ENCODE results near the gene RPL9.
A peak's percentile ranks its signal among the peaks of the same experiment; 100 is the strongest.
"Not testable (repeated sequence)": the region's sequence is repeated elsewhere in the genome, so short reads cannot be mapped to it uniquely, and the experiment has no call there.

RPL9 gene

GRCh38 chr4:39466747-39467146 lies 8.0 kb upstream of the RPL9 start:
- no peak for DNase-seq (ENCODE audit: low read depth in 1 of 2, low spot score in 1 of 2)
- H3K4me3 ChIP-seq (replicated peaks; ENCODE audit: insufficient read depth, low read length) = no peak overlapping the region
- H3K27ac ChIP-seq (replicated peaks) = no peak overlapping the region
- H3K27me3 ChIP-seq (ENCODE audit: insufficient read depth, poor library complexity, severe bottlenecking) = no peaks in the 10 kb centered on the region
- TF ChIP-seq GABPA (IDR thresholded peaks at IDR 0.05; ENCODE audit: low read depth) = no peak
- no peak for TF ChIP-seq CTCF (IDR thresholded peaks at IDR 0.05; ENCODE audit: insufficient read depth, low read length)
- TF ChIP-seq POLR2AphosphoS5 (IDR thresholded peaks at IDR 0.05; ENCODE audit: low read depth) = no peak
- TF ChIP-seq SPI1 (IDR thresholded peaks at IDR 0.05; ENCODE audit: borderline replicate concordance, low read depth) = no peak
- no peak for TF ChIP-seq REST (IDR thresholded peaks at IDR 0.05; ENCODE audit: insufficient replicate concordance, low read depth)

- TF ChIP-seq POLR2AphosphoS5 (IDR thresholded peaks at IDR 0.05; ENCODE audit: low read depth) (peak; percentile 39; the same call in 1 of the 2 replicates), CTCF (IDR thresholded peaks at IDR 0.05; ENCODE audit: insufficient read depth, low read length) (peak; percentile 4), SPI1 (IDR thresholded peaks at IDR 0.05; ENCODE audit: borderline replicate concordance, low read depth) (no peak), REST (IDR thresholded peaks at IDR 0.05; ENCODE audit: insufficient replicate concordance, low read depth) (no peak)
- DNase-seq (ENCODE audit: low read depth in 1 of 2, low spot score in 1 of 2) = peak in 1 of 2 experiments; percentile 62
- Histone ChIP-seq H3K27ac (replicated peaks) (peak overlapping the region; percentile 36; the same call in 1 of the 2 replicates), H3K4me3 (replicated peaks; ENCODE audit: insufficient read depth, low read length) (no peak overlapping the region), H3K27me3 (ENCODE audit: insufficient read depth, poor library complexity, severe bottlenecking) (no peaks in the 10 kb centered on the region)
These were observed 6.3 kb upstream of the RPL9 start for GRCh38 chr4:39464886-39465501.

- H3K27ac ChIP-seq (replicated peaks) = peak overlapping the region; percentile 88
- not testable (repeated sequence) for H3K27me3 ChIP-seq (ENCODE audit: insufficient read depth, poor library complexity, severe bottlenecking); DNase-seq (ENCODE audit: low read depth in 1 of 2, low spot score in 1 of 2)
- peak overlapping the region; percentile 68 for H3K4me3 ChIP-seq (replicated peaks; ENCODE audit: insufficient read depth, low read length)
These were observed 589 bp downstream of the RPL9 start for GRCh38 chr4:39458161-39458504.

- Histone ChIP-seq H3K27me3 (ENCODE audit: insufficient read depth, poor library complexity, severe bottlenecking) (no peaks in the 10 kb centered on the region), H3K4me3 (replicated peaks; ENCODE audit: insufficient read depth, low read length) (peak overlapping the region; percentile 68), H3K27ac (replicated peaks) (peak overlapping the region; percentile 88)
- TF ChIP-seq POLR2AphosphoS5 (IDR thresholded peaks at IDR 0.05; ENCODE audit: low read depth) (no peak), SPI1 (IDR thresholded peaks at IDR 0.05; ENCODE audit: borderline replicate concordance, low read depth) (peak; percentile 67; the same call in 1 of the 2 replicates)
- no peak for DNase-seq (ENCODE audit: low read depth in 1 of 2, low spot score in 1 of 2)
These were observed 1.6 kb downstream of the RPL9 start for GRCh38 chr4:39456946-39457763.
